ENCODE measurements around the gene ADI1. TPM values are rescaled to one million over a fixed set of nuclear protein-coding genes. Genes with fewer than 3 reads are reported as not detected.
"Not testable (repeated sequence)": the region's sequence is repeated elsewhere in the genome, so short reads cannot be mapped to it uniquely, and the experiment has no call there.

Gene ADI1
- total and polyA plus RNA-seq, 7 experiments from 2014 or later: 26.4 to 73.3 (median 39.6) TPM

- peaks cover 18% of the 10 kb centered on the region in 2 donors for H3K4me1 ChIP-seq (ENCODE audit: control insufficient read depth in 2 of 2, insufficient read depth in 2 of 2, low read length in 2 of 2)
- peak overlapping the region in 8 of 9 donors; percentile 49 to 88 (median 76) for H3K27ac Mint-ChIP-seq
- ChIA-PET CTCF (interaction anchor here (0.9 kb wide), 1 partner anchor 131 kb away, joined by 3 read pairs; no protein-coding TSS in a partner anchor), POLR2A (interaction anchor here (0.9 to 3.2 kb wide), 6 partner anchors 9 to 873 kb away, joined by 3 to 39 read pairs (median 10); partner anchors contain the start of genes RNASEH1, RPS7 and TRAPPC12)
- H3K27me3 Mint-ChIP-seq: peaks cover 0 to 6% (median 0%) of the 10 kb centered on the region in 5 donors
- peaks cover 0 to 10% (median 8%) of the 10 kb centered on the region in 5 donors for H3K36me3 Mint-ChIP-seq
- no peaks in the 10 kb centered on the region for H3K9me3 ChIP-seq (ENCODE audit: control insufficient read depth in 2 of 3, low read length in 3 of 3)
- peaks cover 0 to 10% (median 3%) of the 10 kb centered on the region in 11 donors for H3K9me3 Mint-ChIP-seq
- no peak for DNase-seq
- intact Hi-C loops (cut with micrococcal nuclease): no loop called here
- no peaks in the 10 kb centered on the region for H3K27me3 ChIP-seq (ENCODE audit: control insufficient read depth in 2 of 2, insufficient read depth in 2 of 2, low read length in 2 of 2)
- H3K4me3 Mint-ChIP-seq: peak overlapping the region; percentile 83 to 96 (median 92)
- H3K36me3 ChIP-seq (ENCODE audit: control insufficient read depth in 2 of 3, insufficient read depth in 3 of 3, low read length in 3 of 3): no peaks in the 10 kb centered on the region
- H3K27ac ChIP-seq (ENCODE audit: low read depth, low read length): no peak overlapping the region
- no peak overlapping the region for H3K4me3 ChIP-seq (ENCODE audit: low read length)
- peaks cover 23 to 47% (median 33%) of the 10 kb centered on the region in 7 donors for H3K4me1 Mint-ChIP-seq
- ATAC-seq: no peak
Observed at GRCh38 chr2:3520591-3520990, 1.3 kb upstream of the ADI1 start.

- CTCF ChIA-PET: interaction anchor here (0.7 kb wide), 1 partner anchor 96 kb away, joined by 3 read pairs; no protein-coding TSS in a partner anchor
- peaks cover 0 to 2% (median 0%) of the 10 kb centered on the region in 5 donors for H3K27me3 Mint-ChIP-seq
- peaks cover 0 to 4% (median 0%) of the 10 kb centered on the region in 3 experiments for H3K36me3 ChIP-seq (ENCODE audit: control insufficient read depth in 2 of 3, insufficient read depth in 3 of 3, low read length in 3 of 3)
- peak overlapping the region; percentile 83 to 96 (median 92) for H3K4me3 Mint-ChIP-seq
- H3K4me1 ChIP-seq (ENCODE audit: control insufficient read depth in 2 of 2, insufficient read depth in 2 of 2, low read length in 2 of 2): peaks cover 18% of the 10 kb centered on the region in 2 donors
- H3K27ac Mint-ChIP-seq: peak overlapping the region; percentile 84 to 96 (median 93)
- peaks cover 0 to 22% (median 7%) of the 10 kb centered on the region in 11 donors for H3K9me3 Mint-ChIP-seq
- peaks cover 9 to 27% (median 26%) of the 10 kb centered on the region in 5 donors for H3K36me3 Mint-ChIP-seq
- H3K9me3 ChIP-seq (ENCODE audit: control insufficient read depth in 2 of 3, low read length in 3 of 3): no peaks in the 10 kb centered on the region
- ATAC-seq (peak; percentile 83), DNase-seq (peak; percentile 96 to 99 (median 98))
- intact Hi-C loops (cut with micrococcal nuclease): loop anchor here (1.0 to 2.0 kb wide), 11 partner anchors 18 to 906 kb away; partner anchors contain the start of genes EIPR1 (in 2 of the 2), RNASEH1 (in 2 of the 2) and RPS7 (in 2 of the 2)
- H3K27me3 ChIP-seq (ENCODE audit: control insufficient read depth in 2 of 2, insufficient read depth in 2 of 2, low read length in 2 of 2): no peaks in the 10 kb centered on the region
- POLR2A ChIA-PET: interaction anchor here (1.2 to 3.2 kb wide), 8 partner anchors 10 to 140 kb away, joined by 3 to 39 read pairs (median 10); partner anchors contain the start of genes RNASEH1, RPS7 and TRAPPC12
- H3K27ac ChIP-seq (ENCODE audit: low read depth, low read length): peak overlapping the region; percentile 96
- peaks cover 27 to 59% (median 47%) of the 10 kb centered on the region in 7 donors for H3K4me1 Mint-ChIP-seq
- peak overlapping the region; percentile 89 for H3K4me3 ChIP-seq (ENCODE audit: low read length)
Observed at GRCh38 chr2:3518496-3519254, 656 bp downstream of the ADI1 start.

DNA sequence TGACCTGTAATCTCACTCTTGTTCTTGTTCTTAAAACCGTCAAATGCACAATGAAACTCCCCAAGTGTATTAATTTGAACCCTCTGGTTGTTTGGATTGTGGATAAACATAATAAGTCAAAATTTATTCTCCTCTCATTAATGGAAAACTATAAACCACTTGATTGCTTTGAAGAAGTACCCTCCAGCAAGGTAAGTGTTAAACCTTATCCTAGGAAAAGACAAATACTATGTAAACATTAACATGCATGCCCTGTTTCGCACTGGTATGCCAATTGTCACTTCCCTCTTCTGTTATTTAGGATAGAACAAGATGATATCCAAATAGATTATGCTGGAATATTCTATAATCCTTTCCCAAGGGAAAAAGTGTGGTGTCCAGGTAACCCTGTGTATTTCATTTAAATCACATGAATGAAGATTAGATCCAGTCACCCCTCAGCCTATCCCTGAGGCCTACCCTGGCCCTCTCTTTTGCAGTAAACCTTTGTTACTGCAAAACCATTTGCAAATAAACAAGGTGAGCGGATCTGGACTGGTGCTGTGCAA, 1.3 kb downstream of the ADI1 start:
- H3K36me3 ChIP-seq (ENCODE audit: control insufficient read depth in 2 of 3, insufficient read depth in 3 of 3, low read length in 3 of 3): peaks cover 0 to 11% (median 2%) of the 10 kb centered on the region in 3 experiments
- Mint-ChIP-seq H3K4me3 (peak overlapping the region; percentile 83 to 96 (median 92)), H3K4me1 (peaks cover 29 to 65% (median 53%) of the 10 kb centered on the region in 7 donors), H3K36me3 (peaks cover 12 to 34% (median 33%) of the 10 kb centered on the region in 5 donors), H3K9me3 (peaks cover 1 to 22% (median 9%) of the 10 kb centered on the region in 11 donors), H3K27ac (peak overlapping the region; percentile 84 to 96 (median 93)), H3K27me3 (peaks cover 0 to 2% (median 0%) of the 10 kb centered on the region in 5 donors)
- DNase-seq (no peak), ATAC-seq (no peak)
- H3K4me3 ChIP-seq (ENCODE audit: low read length): peak overlapping the region; percentile 89
- no peaks in the 10 kb centered on the region for H3K9me3 ChIP-seq (ENCODE audit: control insufficient read depth in 2 of 3, low read length in 3 of 3)
- ChIA-PET CTCF (interaction anchor here (0.7 kb wide), 1 partner anchor 95 kb away, joined by 3 read pairs; no protein-coding TSS in a partner anchor), POLR2A (interaction anchor here (1.2 to 3.2 kb wide), 8 partner anchors 11 to 139 kb away, joined by 3 to 39 read pairs (median 10); partner anchors contain the start of genes RNASEH1, RPS7 and TRAPPC12)
- peaks cover 18% of the 10 kb centered on the region in 2 donors for H3K4me1 ChIP-seq (ENCODE audit: control insufficient read depth in 2 of 2, insufficient read depth in 2 of 2, low read length in 2 of 2)
- intact Hi-C loops (cut with micrococcal nuclease): loop anchor here (1.0 to 2.0 kb wide), 5 partner anchors 19 to 905 kb away; no protein-coding TSS in a partner anchor
- peak overlapping the region; percentile 96 for H3K27ac ChIP-seq (ENCODE audit: low read depth, low read length)
- H3K27me3 ChIP-seq (ENCODE audit: control insufficient read depth in 2 of 2, insufficient read depth in 2 of 2, low read length in 2 of 2): no peaks in the 10 kb centered on the region

DNA sequence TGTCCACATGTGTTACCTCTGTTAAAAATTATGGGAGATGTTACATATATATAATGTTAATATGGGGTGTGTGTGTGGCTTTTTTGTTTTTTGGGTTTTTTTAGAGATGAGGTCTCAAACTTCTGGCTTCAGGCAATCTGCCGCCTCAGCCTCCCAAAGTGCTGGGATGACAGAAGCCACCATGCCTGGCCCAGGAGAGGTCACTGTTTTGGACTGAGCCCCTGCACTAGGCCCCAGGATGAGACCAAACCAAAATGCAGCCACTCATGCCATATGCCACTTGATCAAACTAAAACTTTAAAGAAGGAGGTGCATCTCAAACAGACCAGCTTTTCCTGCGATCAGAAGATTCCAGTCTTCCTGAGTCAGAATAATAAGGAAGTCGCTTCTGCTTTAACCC, 2.5 kb downstream of the ADI1 start:
- peak overlapping the region in 2 of 10 donors; percentile 11 to 17 for H3K4me3 Mint-ChIP-seq
- Histone ChIP-seq H3K27ac (ENCODE audit: low read depth, low read length) (no peak overlapping the region), H3K4me3 (ENCODE audit: low read length) (no peak overlapping the region), H3K36me3 (ENCODE audit: control insufficient read depth in 2 of 3, insufficient read depth in 3 of 3, low read length in 3 of 3) (peaks cover 0 to 23% (median 11%) of the 10 kb centered on the region in 3 experiments), H3K27me3 (ENCODE audit: control insufficient read depth in 2 of 2, insufficient read depth in 2 of 2, low read length in 2 of 2) (no peaks in the 10 kb centered on the region), H3K9me3 (ENCODE audit: control insufficient read depth in 2 of 3, low read length in 3 of 3) (no peaks in the 10 kb centered on the region), H3K4me1 (ENCODE audit: control insufficient read depth in 2 of 2, insufficient read depth in 2 of 2, low read length in 2 of 2) (peaks cover 18% of the 10 kb centered on the region in 2 donors)
- H3K27ac Mint-ChIP-seq: peak overlapping the region in 2 of 9 donors; percentile 54 to 68
- ATAC-seq (no peak), DNase-seq (no peak)
- H3K4me1 Mint-ChIP-seq: peaks cover 27 to 59% (median 52%) of the 10 kb centered on the region in 7 donors
- H3K36me3 Mint-ChIP-seq: peaks cover 20 to 44% (median 41%) of the 10 kb centered on the region in 5 donors
- peaks cover 2 to 27% (median 9%) of the 10 kb centered on the region in 11 donors for H3K9me3 Mint-ChIP-seq
- intact Hi-C loops (cut with micrococcal nuclease): no loop called here
- ChIA-PET CTCF (no interaction called here), POLR2A (interaction anchor here (1.2 to 1.6 kb wide), 3 partner anchors 40 to 136 kb away, joined by 3 read pairs; no protein-coding TSS in a partner anchor)
- peaks cover 0 to 2% (median 0%) of the 10 kb centered on the region in 5 donors for H3K27me3 Mint-ChIP-seq

- peak overlapping the region in 3 of 9 donors; percentile 33 to 81 (median 73) for H3K27ac Mint-ChIP-seq
- POLR2A ChIA-PET: interaction anchor here (1.5 to 1.6 kb wide), 2 partner anchors 41 to 61 kb away, joined by 3 read pairs; no protein-coding TSS in a partner anchor
- intact Hi-C loops (cut with micrococcal nuclease): not testable (repeated sequence)
Observed at GRCh38 chr2:3515438-3515837, 3.9 kb downstream of the ADI1 start.

More at GRCh38 chr2:3515438-3515837, 3.9 kb downstream of the ADI1 start:
- H3K36me3 ChIP-seq (ENCODE audit: control insufficient read depth in 2 of 3, insufficient read depth in 3 of 3, low read length in 3 of 3): peaks cover 0 to 37% (median 16%) of the 10 kb centered on the region in 3 experiments
- H3K27me3 ChIP-seq (ENCODE audit: control insufficient read depth in 2 of 2, insufficient read depth in 2 of 2, low read length in 2 of 2); CTCF ChIA-PET; DNase-seq; H3K9me3 ChIP-seq (ENCODE audit: control insufficient read depth in 2 of 3, low read length in 3 of 3); H3K27ac ChIP-seq (ENCODE audit: low read depth, low read length); H3K4me3 ChIP-seq (ENCODE audit: low read length); H3K27me3 Mint-ChIP-seq; ATAC-seq: not testable (repeated sequence)
- H3K4me1 ChIP-seq (ENCODE audit: control insufficient read depth in 2 of 2, insufficient read depth in 2 of 2, low read length in 2 of 2): peaks cover 12 to 14% of the 10 kb centered on the region in 2 donors
- Mint-ChIP-seq H3K36me3 (peaks cover 31 to 58% (median 55%) of the 10 kb centered on the region in 5 donors), H3K9me3 (peaks cover 5 to 27% (median 12%) of the 10 kb centered on the region in 11 donors), H3K4me3 (peak overlapping the region in 1 of 10 donors; percentile 9), H3K4me1 (peaks cover 15 to 48% (median 38%) of the 10 kb centered on the region in 7 donors)

Measured in naive thymus-derived CD4-positive, alpha-beta T cell (primary cell).